HepG2 (cell line): ENCODE data around the gene ZNF223. TPM values are rescaled to one million over a fixed set of nuclear protein-coding genes. Genes with fewer than 3 reads are reported as not detected.

ENCODE experiments used
- ETV5 ChIP-seq: IDR thresholded peaks from 2 replicates; pipeline ENCODE4 v1.6.1; 2018; ENCODE audit warnings: missing biosample characterization, missing genetic modification reagents, inconsistent platforms, borderline replicate concordance
- FOXJ3 ChIP-seq: sonication (generic); formaldehyde crosslinking; IDR thresholded peaks from 2 replicates; pipeline ENCODE4 v1.4.0; 2020; ENCODE audit warnings: missing genetic modification reagents, mild to moderate bottlenecking, borderline replicate concordance
- GABPA ChIP-seq, 2 experiments: IDR thresholded peaks; 2 replicates each; pipeline ENCODE4 v1.6.1; 2011 to 2016; ENCODE audit warnings: low read depth in 2 of 2, low read length in 1 of 2, missing biosample characterization in 1 of 2, missing genetic modification characterization in 1 of 2
- HOXA5 ChIP-seq: sonication (generic); formaldehyde crosslinking; IDR thresholded peaks from 2 replicates; pipeline ENCODE4 v1.4.0; 2020; ENCODE audit warnings: missing genetic modification reagents
- KAT2B ChIP-seq: fragments of 150-350 bp; IDR thresholded peaks from 2 replicates; pipeline ENCODE4 v1.6.1; 2014; ENCODE audit warnings: low read depth, low read length, borderline replicate concordance
- KDM2A ChIP-seq: sonication (generic); formaldehyde crosslinking; IDR thresholded peaks from 2 replicates; pipeline ENCODE4 v1.4.0; 2020; ENCODE audit warnings: low read depth, missing genetic modification reagents, borderline replicate concordance
- NONO ChIP-seq, 2 experiments: fragments of 450-650 bp in 1 of 2; sonication (generic) in 1 of 2; formaldehyde crosslinking in 1 of 2; IDR thresholded peaks in 1 of 2; conservative IDR thresholded peaks in 1 of 2; 2 replicates each; pipeline versions ENCODE4 v1.6.1 to v1.8.0; 2017 to 2022; ENCODE audit warnings: mild to moderate bottlenecking in 1 of 2, missing genetic modification reagents in 1 of 2, moderate library complexity in 1 of 2
- SMARCC2 ChIP-seq: fragments of 450-650 bp; IDR thresholded peaks from 2 replicates; pipeline ENCODE4 v1.6.1; 2017; ENCODE audit warnings: antibody characterized with exemption, mild to moderate bottlenecking
- ZNF644 ChIP-seq: IDR thresholded peaks from 2 replicates; pipeline ENCODE4 v1.6.1; 2016; ENCODE audit warnings: low read depth
- ZSCAN22 ChIP-seq: sonication (generic); formaldehyde crosslinking; IDR thresholded peaks from 2 replicates; pipeline ENCODE4 v1.4.0; 2020; ENCODE audit warnings: mild to moderate bottlenecking, missing genetic modification reagents
- polyA plus RNA-seq, 8 experiments: library from polyadenylated mRNA; depleted of rRNA in 3 of 8; stranded (reverse) in 7 of 8; unstranded in 1 of 8; fragments of >200 nt; fragmentation: Illumina TruSeq in 4 of 8; extraction: Trizol in 4 of 8; gene quantifications; 2 replicates each; pipeline versions ENCODE4 v1.2.1 to v1.2.3, GENCODE V29; 2011 to 2016; ENCODE audit warnings: low read depth in 4 of 8, missing spikeins in 1 of 8, mixed read lengths in 1 of 8; ENCODE audit not compliant: insufficient read depth in 1 of 8
- total RNA-seq, 5 experiments: library from RNA; depleted of rRNA; stranded (reverse); fragments of >200 nt; fragmentation: Illumina TruSeq; extraction: Trizol; gene quantifications; 2 replicates each; pipeline ENCODE4 v1.2.3, GENCODE V29; 2016; ENCODE audit warnings: low read depth in 1 of 5
- TF ChIP-seq, protein P1 (sequence below): sonication (generic); formaldehyde crosslinking; IDR thresholded peaks from one replicate; pipeline ENCODE4 v1.5.1; 2020; ENCODE audit warnings: mild to moderate bottlenecking, missing genetic modification reagents; ENCODE audit errors: not compliant biosample characterization
- TF ChIP-seq, protein P2 (sequence below): sonication (generic); formaldehyde crosslinking; IDR thresholded peaks from 2 replicates; pipeline ENCODE4 v1.4.0; 2020; ENCODE audit warnings: missing genetic modification reagents
- TF ChIP-seq, protein P3 (sequence below): sonication (generic); formaldehyde crosslinking; IDR thresholded peaks from 2 replicates; pipeline ENCODE4 v1.4.0; 2020; ENCODE audit warnings: missing genetic modification reagents
- TF ChIP-seq, protein P4 (sequence below): sonication (generic); formaldehyde crosslinking; conservative IDR thresholded peaks from 2 replicates; pipeline ENCODE4 v1.4.0; 2020; ENCODE audit warnings: missing genetic modification reagents

ZNF223 gene
- total and polyA plus RNA-seq, 2 of the 13 experiments (the other 11 are each of a cell fraction or from before 2014, with no cell fraction given): 2.0 to 4.8 TPM

DNA sequence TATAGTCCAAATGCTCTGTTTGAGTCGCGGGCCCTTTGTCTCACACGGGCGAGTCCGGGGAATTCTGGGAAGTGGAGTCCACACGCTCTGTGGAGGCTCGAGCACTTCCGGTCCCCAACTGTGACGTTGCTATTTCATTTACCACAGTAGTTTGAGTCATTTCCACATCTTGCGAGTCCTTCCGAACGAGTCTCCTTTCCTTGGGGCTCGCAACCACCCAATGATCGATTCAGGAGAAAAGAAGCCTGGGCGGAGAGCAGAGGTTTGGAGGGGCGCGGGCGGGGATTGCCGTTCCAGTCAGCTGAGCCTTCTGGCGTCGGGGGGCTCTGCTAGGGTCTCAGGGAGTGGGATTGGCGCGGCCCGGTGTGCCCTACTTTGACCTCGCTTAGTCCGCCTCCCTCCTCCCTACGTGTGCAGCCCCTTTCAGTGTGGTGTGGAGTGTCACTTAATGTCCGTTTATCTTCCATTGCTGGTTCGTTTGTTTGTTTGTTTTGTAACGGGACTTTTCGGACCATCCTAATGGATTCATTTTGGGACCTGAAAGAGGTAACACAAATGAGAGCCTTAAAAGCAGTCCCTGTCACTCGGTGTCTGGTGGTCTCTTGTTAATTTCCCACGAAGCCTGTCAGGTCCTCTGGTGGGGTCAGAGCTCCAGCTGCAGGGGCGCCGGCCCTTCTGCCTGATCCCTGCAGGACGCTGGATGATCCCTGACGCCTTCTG lies 26.5 kb upstream of the ZNF223 start, which contains the start of gene ZNF222 (continued):
- TF ChIP-seq GABPA (IDR thresholded peaks at IDR 0.05; ENCODE audit: low read depth, low read length): peak; percentile 69
- peak; percentile 94 for TF ChIP-seq GABPA (CRISPR knock-in tag; IDR thresholded peaks at IDR 0.05; ENCODE audit: low read depth)
- peak; percentile 27; the same call in 1 of the 2 replicates for TF ChIP-seq ETV5 (CRISPR knock-in tag)
- peak; percentile 66 for TF ChIP-seq KDM2A (CRISPR knock-in tag)
- TF ChIP-seq, protein P1, sequence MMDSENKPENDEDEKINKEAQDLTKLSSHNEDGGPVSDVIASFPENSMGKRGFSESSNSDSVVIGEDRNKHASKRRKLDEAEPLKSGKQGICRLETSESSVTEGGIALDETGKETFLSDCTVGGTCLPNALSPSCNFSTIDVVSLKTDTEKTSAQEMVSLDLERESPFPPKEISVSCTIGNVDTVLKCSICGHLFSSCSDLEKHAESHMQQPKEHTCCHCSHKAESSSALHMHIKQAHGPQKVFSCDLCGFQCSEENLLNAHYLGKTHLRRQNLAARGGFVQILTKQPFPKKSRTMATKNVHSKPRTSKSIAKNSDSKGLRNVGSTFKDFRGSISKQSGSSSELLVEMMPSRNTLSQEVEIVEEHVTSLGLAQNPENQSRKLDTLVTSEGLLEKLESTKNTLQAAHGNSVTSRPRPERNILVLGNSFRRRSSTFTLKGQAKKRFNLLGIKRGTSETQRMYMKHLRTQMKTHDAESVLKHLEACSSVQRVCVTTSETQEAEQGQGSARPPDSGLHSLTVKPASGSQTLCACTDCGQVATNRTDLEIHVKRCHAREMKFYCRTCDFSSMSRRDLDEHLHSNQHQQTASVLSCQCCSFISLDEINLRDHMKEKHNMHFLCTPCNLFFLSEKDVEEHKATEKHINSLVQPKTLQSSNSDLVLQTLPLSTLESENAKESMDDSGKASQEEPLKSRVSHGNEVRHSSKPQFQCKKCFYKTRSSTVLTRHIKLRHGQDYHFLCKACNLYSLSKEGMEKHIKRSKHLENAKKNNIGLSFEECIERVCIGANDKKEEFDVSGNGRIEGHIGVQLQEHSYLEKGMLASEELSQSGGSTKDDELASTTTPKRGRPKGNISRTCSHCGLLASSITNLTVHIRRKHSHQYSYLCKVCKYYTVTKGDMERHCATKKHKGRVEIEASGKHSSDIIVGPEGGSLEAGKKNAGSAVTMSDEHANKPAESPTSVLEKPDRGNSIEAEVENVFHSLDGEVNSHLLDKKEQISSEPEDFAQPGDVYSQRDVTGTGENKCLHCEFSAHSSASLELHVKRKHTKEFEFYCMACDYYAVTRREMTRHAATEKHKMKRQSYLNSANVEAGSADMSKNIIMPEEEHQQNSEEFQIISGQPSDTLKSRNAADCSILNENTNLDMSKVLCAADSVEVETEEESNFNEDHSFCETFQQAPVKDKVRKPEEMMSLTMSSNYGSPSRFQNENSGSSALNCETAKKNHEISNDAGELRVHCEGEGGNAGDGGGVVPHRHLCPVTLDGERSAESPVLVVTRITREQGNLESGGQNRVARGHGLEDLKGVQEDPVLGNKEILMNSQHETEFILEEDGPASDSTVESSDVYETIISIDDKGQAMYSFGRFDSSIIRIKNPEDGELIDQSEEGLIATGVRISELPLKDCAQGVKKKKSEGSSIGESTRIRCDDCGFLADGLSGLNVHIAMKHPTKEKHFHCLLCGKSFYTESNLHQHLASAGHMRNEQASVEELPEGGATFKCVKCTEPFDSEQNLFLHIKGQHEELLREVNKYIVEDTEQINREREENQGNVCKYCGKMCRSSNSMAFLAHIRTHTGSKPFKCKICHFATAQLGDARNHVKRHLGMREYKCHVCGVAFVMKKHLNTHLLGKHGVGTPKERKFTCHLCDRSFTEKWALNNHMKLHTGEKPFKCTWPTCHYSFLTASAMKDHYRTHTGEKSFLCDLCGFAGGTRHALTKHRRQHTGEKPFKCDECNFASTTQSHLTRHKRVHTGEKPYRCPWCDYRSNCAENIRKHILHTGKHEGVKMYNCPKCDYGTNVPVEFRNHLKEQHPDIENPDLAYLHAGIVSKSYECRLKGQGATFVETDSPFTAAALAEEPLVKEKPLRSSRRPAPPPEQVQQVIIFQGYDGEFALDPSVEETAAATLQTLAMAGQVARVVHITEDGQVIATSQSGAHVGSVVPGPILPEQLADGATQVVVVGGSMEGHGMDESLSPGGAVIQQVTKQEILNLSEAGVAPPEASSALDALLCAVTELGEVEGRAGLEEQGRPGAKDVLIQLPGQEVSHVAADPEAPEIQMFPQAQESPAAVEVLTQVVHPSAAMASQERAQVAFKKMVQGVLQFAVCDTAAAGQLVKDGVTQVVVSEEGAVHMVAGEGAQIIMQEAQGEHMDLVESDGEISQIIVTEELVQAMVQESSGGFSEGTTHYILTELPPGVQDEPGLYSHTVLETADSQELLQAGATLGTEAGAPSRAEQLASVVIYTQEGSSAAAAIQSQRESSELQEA: no peak
- no peak for TF ChIP-seq FOXJ3 (CRISPR knock-in tag)
- no peak for TF ChIP-seq ZNF644 (CRISPR knock-in tag)
- no peak for TF ChIP-seq ZSCAN22 (CRISPR knock-in tag)
- TF ChIP-seq KAT2B: no peak
- TF ChIP-seq, protein P2, sequence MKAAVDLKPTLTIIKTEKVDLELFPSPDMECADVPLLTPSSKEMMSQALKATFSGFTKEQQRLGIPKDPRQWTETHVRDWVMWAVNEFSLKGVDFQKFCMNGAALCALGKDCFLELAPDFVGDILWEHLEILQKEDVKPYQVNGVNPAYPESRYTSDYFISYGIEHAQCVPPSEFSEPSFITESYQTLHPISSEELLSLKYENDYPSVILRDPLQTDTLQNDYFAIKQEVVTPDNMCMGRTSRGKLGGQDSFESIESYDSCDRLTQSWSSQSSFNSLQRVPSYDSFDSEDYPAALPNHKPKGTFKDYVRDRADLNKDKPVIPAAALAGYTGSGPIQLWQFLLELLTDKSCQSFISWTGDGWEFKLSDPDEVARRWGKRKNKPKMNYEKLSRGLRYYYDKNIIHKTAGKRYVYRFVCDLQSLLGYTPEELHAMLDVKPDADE (CRISPR knock-in tag): no peak
- no peak for TF ChIP-seq SMARCC2
- TF ChIP-seq, protein P3, sequence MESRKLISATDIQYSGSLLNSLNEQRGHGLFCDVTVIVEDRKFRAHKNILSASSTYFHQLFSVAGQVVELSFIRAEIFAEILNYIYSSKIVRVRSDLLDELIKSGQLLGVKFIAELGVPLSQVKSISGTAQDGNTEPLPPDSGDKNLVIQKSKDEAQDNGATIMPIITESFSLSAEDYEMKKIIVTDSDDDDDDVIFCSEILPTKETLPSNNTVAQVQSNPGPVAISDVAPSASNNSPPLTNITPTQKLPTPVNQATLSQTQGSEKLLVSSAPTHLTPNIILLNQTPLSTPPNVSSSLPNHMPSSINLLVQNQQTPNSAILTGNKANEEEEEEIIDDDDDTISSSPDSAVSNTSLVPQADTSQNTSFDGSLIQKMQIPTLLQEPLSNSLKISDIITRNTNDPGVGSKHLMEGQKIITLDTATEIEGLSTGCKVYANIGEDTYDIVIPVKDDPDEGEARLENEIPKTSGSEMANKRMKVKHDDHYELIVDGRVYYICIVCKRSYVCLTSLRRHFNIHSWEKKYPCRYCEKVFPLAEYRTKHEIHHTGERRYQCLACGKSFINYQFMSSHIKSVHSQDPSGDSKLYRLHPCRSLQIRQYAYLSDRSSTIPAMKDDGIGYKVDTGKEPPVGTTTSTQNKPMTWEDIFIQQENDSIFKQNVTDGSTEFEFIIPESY: no peak
- TF ChIP-seq, protein P4, sequence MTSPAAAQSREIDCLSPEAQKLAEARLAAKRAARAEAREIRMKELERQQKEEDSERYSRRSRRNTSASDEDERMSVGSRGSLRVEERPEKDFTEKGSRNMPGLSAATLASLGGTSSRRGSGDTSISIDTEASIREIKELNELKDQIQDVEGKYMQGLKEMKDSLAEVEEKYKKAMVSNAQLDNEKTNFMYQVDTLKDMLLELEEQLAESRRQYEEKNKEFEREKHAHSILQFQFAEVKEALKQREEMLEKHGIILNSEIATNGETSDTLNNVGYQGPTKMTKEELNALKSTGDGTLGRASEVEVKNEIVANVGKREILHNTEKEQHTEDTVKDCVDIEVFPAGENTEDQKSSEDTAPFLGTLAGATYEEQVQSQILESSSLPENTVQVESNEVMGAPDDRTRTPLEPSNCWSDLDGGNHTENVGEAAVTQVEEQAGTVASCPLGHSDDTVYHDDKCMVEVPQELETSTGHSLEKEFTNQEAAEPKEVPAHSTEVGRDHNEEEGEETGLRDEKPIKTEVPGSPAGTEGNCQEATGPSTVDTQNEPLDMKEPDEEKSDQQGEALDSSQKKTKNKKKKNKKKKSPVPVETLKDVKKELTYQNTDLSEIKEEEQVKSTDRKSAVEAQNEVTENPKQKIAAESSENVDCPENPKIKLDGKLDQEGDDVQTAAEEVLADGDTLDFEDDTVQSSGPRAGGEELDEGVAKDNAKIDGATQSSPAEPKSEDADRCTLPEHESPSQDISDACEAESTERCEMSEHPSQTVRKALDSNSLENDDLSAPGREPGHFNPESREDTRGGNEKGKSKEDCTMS: no peak
- TF ChIP-seq HOXA5 (CRISPR knock-in tag): no peak
- no peak for TF ChIP-seq NONO (IDR thresholded peaks at IDR 0.05)
- no peak for TF ChIP-seq NONO (CRISPR knock-in tag; conservative IDR thresholded peaks at IDR 0.05)
